ENCODE data around the gene ABCA5. TPM values are rescaled to one million over a fixed set of nuclear protein-coding genes. Genes with fewer than 3 reads are reported as not detected.

The ABCA5 gene
- total RNA-seq = 1 to 10 TPM; 2.7 to 2.8 TPM
- polyA plus RNA-seq (2013, experiment 1 of 2) = 3.2 TPM
- 3.4 TPM for polyA plus RNA-seq (2013, experiment 2 of 2)
- long read RNA-seq, experiment 1 = 0 reads
- long read RNA-seq, experiment 2, full-length matches to known transcripts = 2 of 5 reads
- long read RNA-seq, experiment 2, partial matches to known transcripts = 0 of 5 reads
- long read RNA-seq, experiment 2, other reads (novel, unspliced or antisense) = 3 of 5 reads
- long read RNA-seq, experiment 3, partial matches to known transcripts = 0 of 2 reads
- long read RNA-seq, experiment 3, other reads (novel, unspliced or antisense) = 2 of 2 reads
- long read RNA-seq, experiment 4, partial matches to known transcripts = 2 of 3 reads
- long read RNA-seq, experiment 4, other reads (novel, unspliced or antisense) = 0 of 3 reads

GRCh38 chr17:69327060-69327831, at the start of gene ABCA5:
TSS of gene ABCA5 (minus strand) at chr17:69327133. CDS start at chr17:69314415, 12,718 bp downstream.
- no peak within 1 kb of the TSS for H3K27ac ChIP-seq (ENCODE audit: low read depth, low read length)
- TF ChIP-seq CTCF (conservative IDR thresholded peaks at IDR 0.05) = no peak
- H3K9me3 ChIP-seq (ENCODE audit: control insufficient read depth, low read length) = peaks cover 7% of the 10 kb centered on the region
- H3K27me3 ChIP-seq (ENCODE audit: control insufficient read depth, insufficient read depth, low read length, poor library complexity, severe bottlenecking) = peaks cover 29% of the 10 kb centered on the region
- H3K4me1 ChIP-seq (ENCODE audit: control insufficient read depth, insufficient read depth, low read length) = no peaks in the 10 kb centered on the region
- peak within 1 kb of the TSS; percentile 87 for H3K4me3 ChIP-seq (ENCODE audit: low read length)
- Mint-ChIP-seq H3K36me3 (ENCODE audit: low read depth) (no peaks in the 10 kb centered on the region), H3K4me1 (peaks cover 16% of the 10 kb centered on the region), H3K9me3 (peaks cover 18% of the 10 kb centered on the region), H3K4me3 (peak within 1 kb of the TSS; percentile 79), H3K27me3 (ENCODE audit: insufficient read depth) (peaks cover 27% of the 10 kb centered on the region), H3K27ac (peak within 1 kb of the TSS; percentile 50)
- 10 to 17% methylated on average over 24 to 74 of the region's 74 CpGs for WGBS, 2 experiments (ENCODE audit: insufficient coverage in 1 of 2, insufficient read length in 1 of 2)
- peak within 1 kb of the TSS; percentile 18 for H3K9ac ChIP-seq (ENCODE audit: extremely low read depth, low read length, poor library complexity, severe bottlenecking)
- peak; percentile 97 for DNase-seq
- H3K36me3 ChIP-seq (ENCODE audit: control insufficient read depth, insufficient read depth, low read length) = no peaks in the 10 kb centered on the region

- Mint-ChIP-seq H3K27ac (no peak overlapping the region), H3K4me3 (no peak overlapping the region), H3K4me1 (peaks cover 10% of the 10 kb centered on the region), H3K9me3 (no peaks in the 10 kb centered on the region), H3K36me3 (ENCODE audit: low read depth) (no peaks in the 10 kb centered on the region), H3K27me3 (ENCODE audit: insufficient read depth) (no peaks in the 10 kb centered on the region)
- no peaks in the 10 kb centered on the region for H3K9me3 ChIP-seq (ENCODE audit: control insufficient read depth, low read length)
- H3K27me3 ChIP-seq (ENCODE audit: control insufficient read depth, insufficient read depth, low read length, poor library complexity, severe bottlenecking) = no peaks in the 10 kb centered on the region
- WGBS, 2 experiments (ENCODE audit: insufficient coverage in 1 of 2, insufficient read length in 1 of 2) = 100% methylated on average over 2 of the region's 2 CpGs; no CpG with 5 or more reads in 1 of the 2 experiments
- H3K36me3 ChIP-seq (ENCODE audit: control insufficient read depth, insufficient read depth, low read length) = no peaks in the 10 kb centered on the region
- no peak for TF ChIP-seq CTCF (conservative IDR thresholded peaks at IDR 0.05)
- no peak for DNase-seq
- H3K4me3 ChIP-seq (ENCODE audit: low read length) = no peak overlapping the region
- H3K9ac ChIP-seq (ENCODE audit: extremely low read depth, low read length, poor library complexity, severe bottlenecking) = no peak overlapping the region
- H3K27ac ChIP-seq (ENCODE audit: low read depth, low read length) = no peak overlapping the region
- no peaks in the 10 kb centered on the region for H3K4me1 ChIP-seq (ENCODE audit: control insufficient read depth, insufficient read depth, low read length)
These were observed 48.3 kb upstream of the ABCA5 start for GRCh38 chr17:69375229-69375628.

- H3K4me1 Mint-ChIP-seq = peaks cover 12% of the 10 kb centered on the region
- Histone ChIP-seq H3K9me3 (ENCODE audit: control insufficient read depth, low read length) (no peaks in the 10 kb centered on the region), H3K9ac (ENCODE audit: extremely low read depth, low read length, poor library complexity, severe bottlenecking) (no peak overlapping the region), H3K27ac (ENCODE audit: low read depth, low read length) (no peak overlapping the region), H3K27me3 (ENCODE audit: control insufficient read depth, insufficient read depth, low read length, poor library complexity, severe bottlenecking) (no peaks in the 10 kb centered on the region), H3K4me1 (ENCODE audit: control insufficient read depth, insufficient read depth, low read length) (no peaks in the 10 kb centered on the region), H3K36me3 (ENCODE audit: control insufficient read depth, insufficient read depth, low read length) (no peaks in the 10 kb centered on the region), H3K4me3 (ENCODE audit: low read length) (no peak overlapping the region)
- H3K9me3 Mint-ChIP-seq = no peaks in the 10 kb centered on the region
- H3K4me3 Mint-ChIP-seq = no peak overlapping the region
- no peak for TF ChIP-seq CTCF (conservative IDR thresholded peaks at IDR 0.05)
- no peaks in the 10 kb centered on the region for H3K36me3 Mint-ChIP-seq (ENCODE audit: low read depth)
- H3K27me3 Mint-ChIP-seq (ENCODE audit: insufficient read depth) = no peaks in the 10 kb centered on the region
- no peak for DNase-seq
- 91 to 93% methylated on average over 2 of the region's 2 CpGs for WGBS, 2 experiments (ENCODE audit: insufficient coverage in 1 of 2, insufficient read length in 1 of 2)
- H3K27ac Mint-ChIP-seq = no peak overlapping the region
These were observed 46.1 kb upstream of the ABCA5 start for GRCh38 chr17:69373069-69373468.

Data from endodermal cell (in vitro differentiated cells).